Cardiac atrium fibroblast (primary cell): ENCODE results near the gene YY2. TPM values are rescaled to one million over a fixed set of nuclear protein-coding genes. Genes with fewer than 3 reads are reported as not detected.

Experiments used
- total RNA-seq: library from RNA; depleted of rRNA; stranded (reverse); fragments of >200 nt; gene quantifications from 2 replicates; pipeline ENCODE4 v1.2.3, GENCODE V29; 2015

YY2 gene
- 0.36 and 1.1 TPM in 2 replicates for total RNA-seq

DNA sequence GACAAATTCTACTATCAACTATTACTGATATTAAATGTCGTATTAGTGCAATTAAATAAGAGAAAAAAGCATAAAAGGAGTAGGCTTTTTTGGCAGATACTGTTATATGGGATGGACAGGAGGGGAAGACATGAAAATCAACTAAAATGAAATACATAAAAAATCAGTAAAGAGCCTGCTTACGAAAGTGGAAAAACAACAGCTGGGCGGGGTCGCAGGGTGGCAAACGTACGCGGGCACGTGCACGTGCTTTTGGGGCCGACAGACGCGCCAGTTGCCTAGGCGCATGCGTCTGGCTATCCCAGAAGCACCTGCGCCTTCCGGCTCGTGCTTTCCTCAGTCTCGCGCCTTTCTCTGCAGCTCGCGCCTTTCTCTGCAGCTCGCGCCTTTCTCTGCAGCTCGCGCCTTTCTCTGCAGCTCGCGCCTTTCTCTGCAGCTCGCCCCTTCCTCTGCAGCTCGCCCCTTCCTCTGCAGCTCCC is at the start of gene YY2:
Gene YY2 (plus strand): TSS at position 51 of the 479 bp plus-strand sequence. CDS start 498 bp downstream, outside the sequence.

GRCh38 chrX:21839334-21840192 is 16.2 kb upstream of the YY2 start, which contains the start of gene MBTPS2:
Gene MBTPS2, plus strand, starts transcription at chrX:21839617. Its CDS starts 118 bp downstream, at chrX:21839735.

Other genes starting within 250 kb of the YY2 start
- gene KLHL34, start 197.7 kb upstream of the YY2 start, total RNA-seq, result not detected in 2 replicates
- not detected in 2 replicates for gene SMPX, start 97.9 kb upstream of the YY2 start, total RNA-seq
- 6.3 and 16.4 TPM in 2 replicates for gene MBTPS2, start 16.4 kb upstream of the YY2 start, total RNA-seq
- 85.7 and 97.7 TPM in 2 replicates for gene SMS, start 84.7 kb downstream of the YY2 start, total RNA-seq
- 0.16 and 0.18 TPM in 2 replicates for gene PHEX, start 176.3 kb downstream of the YY2 start, total RNA-seq